NT2/D1 (cell line): ENCODE measurements around the gene C2orf81.

Experiments used
- DNase-seq: peaks from one replicate; pipeline ENCODE4 v3.0.0-alpha.2; 2011; ENCODE audit warnings: low read depth, low spot score
- H3K27me3 ChIP-seq: 2 replicates; pipeline ENCODE4 v1.6.0; 2011; ENCODE audit warnings: mild to moderate bottlenecking; ENCODE audit not compliant: insufficient read length, insufficient read depth
- H3K36me3 ChIP-seq: 2 replicates; pipeline ENCODE4 v1.6.1; 2011; ENCODE audit warnings: mild to moderate bottlenecking, low read length, mixed read lengths; ENCODE audit not compliant: insufficient read depth, insufficient read length
- H3K4me1 ChIP-seq: 2 replicates; pipeline ENCODE4 v1.5.1; 2011; ENCODE audit not compliant: insufficient read depth, insufficient read length
- H3K4me3 ChIP-seq: 2 replicates; pipeline ENCODE4 v1.5.1; 2011; ENCODE audit warnings: low read depth; ENCODE audit not compliant: insufficient read length
- H3K9ac ChIP-seq: 2 replicates; pipeline ENCODE4 v1.6.0; 2011; ENCODE audit warnings: low read depth; ENCODE audit not compliant: insufficient read length
- H3K9me3 ChIP-seq: 2 replicates; pipeline ENCODE4 v1.5.1; 2011; ENCODE audit warnings: mild to moderate bottlenecking, low read length; ENCODE audit not compliant: insufficient read depth
- SUZ12 ChIP-seq: IDR thresholded peaks from 2 replicates; pipeline ENCODE4 v1.6.1; 2011; ENCODE audit not compliant: insufficient read length, insufficient read depth; ENCODE audit errors: extremely low read depth
- YY1 ChIP-seq: IDR thresholded peaks from 2 replicates; pipeline ENCODE4 v1.6.1; 2011; ENCODE audit not compliant: insufficient read length, insufficient read depth
- ZNF274 ChIP-seq: IDR thresholded peaks from 2 replicates; pipeline ENCODE4 v1.6.1; 2011; ENCODE audit warnings: mild to moderate bottlenecking, low read depth, low read length

C2orf81 gene

DNA sequence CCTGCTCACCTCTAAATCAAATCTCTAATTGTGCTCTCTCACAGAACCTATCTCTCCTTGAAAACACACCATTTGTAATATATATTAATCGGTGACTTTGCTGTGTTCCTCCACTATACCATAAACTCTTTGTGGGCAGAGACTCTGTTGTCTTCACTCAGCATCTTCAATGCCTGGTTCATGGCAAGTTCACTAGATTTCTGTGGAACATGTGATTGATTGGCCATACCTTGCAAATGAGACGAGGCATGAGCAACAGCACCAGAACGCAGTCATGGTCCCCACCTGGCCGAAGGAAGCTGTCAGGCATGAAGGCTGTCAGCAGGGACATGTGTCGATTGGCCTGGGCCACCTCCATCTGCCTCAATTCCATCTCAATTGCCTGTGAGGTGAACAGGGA lies 52.9 kb downstream of the C2orf81 start:
- H3K9ac ChIP-seq, result no peak overlapping the region
- no peak overlapping the region for H3K4me3 ChIP-seq
- H3K9me3 ChIP-seq, result no peaks in the 10 kb centered on the region
- H3K27me3 ChIP-seq, result no peaks in the 10 kb centered on the region
- H3K36me3 ChIP-seq, result peaks cover 96% of the 10 kb centered on the region
- TF ChIP-seq ZNF274, result no peak
- TF ChIP-seq YY1, result no peak
- TF ChIP-seq SUZ12, result no peak
- no peak for DNase-seq
- H3K4me1 ChIP-seq, result peaks cover 9% of the 10 kb centered on the region

GRCh38 chr2:74367789-74368188 lies 53.6 kb downstream of the C2orf81 start:
- DNase-seq, result no peak
- no peaks in the 10 kb centered on the region for H3K27me3 ChIP-seq
- H3K9me3 ChIP-seq, result no peaks in the 10 kb centered on the region
- no peak overlapping the region for H3K9ac ChIP-seq
- no peak for TF ChIP-seq SUZ12
- TF ChIP-seq YY1, result no peak
- TF ChIP-seq ZNF274, result no peak
- peaks cover 9% of the 10 kb centered on the region for H3K4me1 ChIP-seq
- no peak overlapping the region for H3K4me3 ChIP-seq
- peaks cover 100% of the 10 kb centered on the region for H3K36me3 ChIP-seq

GRCh38 chr2:74366036-74366435 lies 55.4 kb downstream of the C2orf81 start:
- Histone ChIP-seq H3K4me1 (peaks cover 7% of the 10 kb centered on the region), H3K4me3 (no peak overlapping the region), H3K36me3 (peaks cover 100% of the 10 kb centered on the region), H3K9me3 (no peaks in the 10 kb centered on the region), H3K27me3 (no peaks in the 10 kb centered on the region), H3K9ac (no peak overlapping the region)
- DNase-seq, result no peak
- TF ChIP-seq YY1 (no peak), SUZ12 (no peak), ZNF274 (no peak)

GRCh38 chr2:74364533-74365505 lies 56.6 kb downstream of the C2orf81 start:
- Histone ChIP-seq H3K9me3 (no peaks in the 10 kb centered on the region), H3K4me3 (no peak overlapping the region), H3K9ac (no peak overlapping the region), H3K36me3 (peaks cover 100% of the 10 kb centered on the region), H3K27me3 (no peaks in the 10 kb centered on the region), H3K4me1 (peaks cover 7% of the 10 kb centered on the region)
- TF ChIP-seq YY1 (no peak), ZNF274 (no peak), SUZ12 (no peak)
- no peak for DNase-seq
